GM12873 (cell line): ENCODE data around the gene TPRG1.

ENCODE experiments used
- TF ChIP-seq, protein P1 (sequence below): IDR thresholded peaks from 2 replicates; pipeline ENCODE4 v1.5.1; 2012; ENCODE audit warnings: low read depth, mild to moderate bottlenecking, moderate library complexity, low read length, control low read depth; ENCODE audit not compliant: insufficient read depth; ENCODE audit errors: missing control alignments

Gene TPRG1, protein sequence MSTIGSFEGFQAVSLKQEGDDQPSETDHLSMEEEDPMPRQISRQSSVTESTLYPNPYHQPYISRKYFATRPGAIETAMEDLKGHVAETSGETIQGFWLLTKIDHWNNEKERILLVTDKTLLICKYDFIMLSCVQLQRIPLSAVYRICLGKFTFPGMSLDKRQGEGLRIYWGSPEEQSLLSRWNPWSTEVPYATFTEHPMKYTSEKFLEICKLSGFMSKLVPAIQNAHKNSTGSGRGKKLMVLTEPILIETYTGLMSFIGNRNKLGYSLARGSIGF

DNA sequence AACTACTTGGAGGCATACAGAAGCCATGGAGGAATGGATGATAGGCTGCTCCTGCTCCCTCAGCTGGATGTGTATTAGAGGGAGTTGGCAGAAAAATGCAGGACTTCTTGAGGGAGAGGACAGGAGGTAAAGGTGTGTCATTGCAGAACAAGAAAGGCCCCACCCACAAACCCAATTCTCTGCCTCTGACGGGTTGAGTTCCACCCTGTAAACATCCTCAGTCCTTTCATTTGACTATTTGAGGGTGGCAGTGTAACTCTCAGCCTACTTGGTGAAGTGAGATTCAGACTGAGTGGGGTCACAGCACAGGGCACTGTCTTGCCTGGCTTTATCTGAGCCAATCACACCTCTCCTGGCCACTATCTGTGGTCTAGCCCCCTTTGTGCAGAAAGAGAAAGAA is at the start of gene TPRG1:
Gene TPRG1, plus strand, starts transcription at position 265 of the 400 bp plus-strand sequence. CDS start 35,414 bp downstream, outside the sequence.
- TF ChIP-seq, protein P1, sequence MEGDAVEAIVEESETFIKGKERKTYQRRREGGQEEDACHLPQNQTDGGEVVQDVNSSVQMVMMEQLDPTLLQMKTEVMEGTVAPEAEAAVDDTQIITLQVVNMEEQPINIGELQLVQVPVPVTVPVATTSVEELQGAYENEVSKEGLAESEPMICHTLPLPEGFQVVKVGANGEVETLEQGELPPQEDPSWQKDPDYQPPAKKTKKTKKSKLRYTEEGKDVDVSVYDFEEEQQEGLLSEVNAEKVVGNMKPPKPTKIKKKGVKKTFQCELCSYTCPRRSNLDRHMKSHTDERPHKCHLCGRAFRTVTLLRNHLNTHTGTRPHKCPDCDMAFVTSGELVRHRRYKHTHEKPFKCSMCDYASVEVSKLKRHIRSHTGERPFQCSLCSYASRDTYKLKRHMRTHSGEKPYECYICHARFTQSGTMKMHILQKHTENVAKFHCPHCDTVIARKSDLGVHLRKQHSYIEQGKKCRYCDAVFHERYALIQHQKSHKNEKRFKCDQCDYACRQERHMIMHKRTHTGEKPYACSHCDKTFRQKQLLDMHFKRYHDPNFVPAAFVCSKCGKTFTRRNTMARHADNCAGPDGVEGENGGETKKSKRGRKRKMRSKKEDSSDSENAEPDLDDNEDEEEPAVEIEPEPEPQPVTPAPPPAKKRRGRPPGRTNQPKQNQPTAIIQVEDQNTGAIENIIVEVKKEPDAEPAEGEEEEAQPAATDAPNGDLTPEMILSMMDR = no peak

DNA sequence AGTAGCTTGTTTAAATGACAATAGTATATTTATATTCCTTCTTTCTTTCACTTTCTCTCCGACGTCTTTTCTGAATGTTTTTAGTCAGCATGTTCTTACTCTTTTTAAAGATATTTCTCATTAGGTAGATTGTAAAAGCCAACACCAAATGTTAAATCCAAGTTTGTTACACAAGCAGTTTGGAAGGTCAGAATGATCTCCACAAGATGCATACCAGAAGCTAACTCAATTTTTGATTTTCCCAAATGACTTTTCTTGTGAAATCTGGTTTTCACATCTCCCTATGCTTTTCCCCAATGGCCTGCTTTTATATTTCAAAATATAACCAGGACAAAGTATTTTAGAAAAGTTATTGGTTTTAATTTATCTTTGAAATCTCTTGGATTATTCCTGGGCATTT is 49.7 kb upstream of the TPRG1 start:
- TF ChIP-seq, protein P1 = no peak

DNA sequence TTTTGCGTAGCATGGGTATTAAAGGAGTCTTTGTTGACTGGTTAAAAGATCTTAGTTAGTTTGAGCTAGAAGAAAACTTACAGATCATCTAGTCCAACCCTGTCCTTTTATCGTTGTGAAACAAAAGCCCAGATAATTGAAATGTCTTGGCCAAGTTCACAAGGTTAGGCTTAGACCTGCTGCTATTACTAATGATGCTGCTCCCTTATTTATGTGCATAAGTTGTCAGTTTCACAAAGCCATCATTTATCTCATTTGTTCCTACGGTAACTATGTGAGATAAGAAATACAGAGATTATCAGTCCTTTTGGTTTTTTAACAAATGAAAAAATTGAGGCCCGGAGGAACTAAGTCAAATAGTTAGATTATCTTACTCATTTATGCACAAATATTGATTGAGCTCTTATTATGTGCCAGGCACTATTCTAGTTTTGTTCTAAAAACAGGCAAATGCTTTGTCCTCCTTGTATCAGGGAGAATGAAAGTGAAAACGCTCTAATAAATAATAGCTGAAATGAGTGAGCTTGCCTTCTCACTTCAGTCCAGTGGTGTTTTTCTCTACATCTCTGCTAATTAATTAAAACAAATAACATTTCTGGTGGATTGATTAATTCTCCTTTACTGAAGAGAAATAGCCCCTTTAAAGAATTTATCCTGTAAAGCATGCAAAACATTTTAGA is 49.1 kb upstream of the TPRG1 start:
- TF ChIP-seq, protein P1 = no peak

DNA sequence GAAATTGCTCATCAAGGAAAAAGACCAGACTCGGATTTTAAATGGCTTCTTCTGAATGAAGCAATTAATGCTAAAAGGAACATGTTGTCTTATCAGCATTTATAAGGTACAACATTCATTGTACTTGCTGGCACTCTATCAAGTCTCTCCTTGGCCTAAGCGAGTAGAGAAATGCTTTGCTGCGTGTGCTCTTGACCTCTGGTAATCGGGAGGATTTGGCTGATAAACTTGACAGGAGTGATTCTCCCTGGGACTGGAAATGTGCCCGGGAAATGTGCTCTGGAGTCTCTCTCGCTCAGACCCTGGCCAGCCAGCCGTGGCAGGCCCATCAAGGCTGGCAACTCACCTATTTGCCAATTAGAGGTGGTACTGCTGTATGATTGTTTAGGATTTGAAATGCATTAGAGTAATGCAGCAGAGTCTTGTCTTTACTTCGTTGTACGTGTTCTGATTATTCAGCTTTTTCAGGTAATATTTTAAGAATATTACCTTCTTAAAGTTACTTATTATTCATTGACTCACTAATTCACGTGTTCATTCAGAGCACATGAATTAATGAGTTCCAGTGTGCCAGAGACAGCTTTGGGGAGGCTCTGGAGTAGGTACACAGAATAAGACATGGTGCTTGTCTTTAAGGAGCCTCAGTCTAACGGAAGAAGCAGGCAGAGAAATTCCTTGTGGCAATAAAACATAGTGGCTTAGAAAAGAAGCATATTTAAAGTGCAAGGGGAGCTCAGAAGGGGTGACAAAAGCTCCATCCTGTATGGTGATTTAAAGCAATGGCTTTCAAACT is 48.0 kb upstream of the TPRG1 start:
- TF ChIP-seq, protein P1 = no peak

DNA sequence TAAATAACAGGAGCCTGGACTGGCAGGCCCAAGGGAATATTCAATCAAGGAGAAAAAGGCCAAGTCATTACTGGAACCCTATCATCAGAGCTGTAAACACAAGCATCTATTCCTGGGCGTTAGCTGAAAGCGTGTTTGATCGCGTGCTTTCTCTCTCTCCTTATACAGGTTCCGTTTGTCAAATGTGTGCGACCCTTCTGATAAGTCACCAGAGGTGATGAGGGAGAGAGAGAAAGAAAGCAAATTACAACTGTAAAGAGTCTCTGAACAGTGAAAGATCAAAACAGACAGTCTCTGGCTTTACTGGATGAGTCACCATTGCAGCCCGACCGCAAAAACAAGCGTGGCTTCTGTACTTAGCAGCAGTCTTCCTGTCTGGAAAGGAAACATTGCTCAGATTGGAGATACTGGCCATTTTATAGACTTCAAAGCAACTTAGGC is 39.5 kb upstream of the TPRG1 start:
- TF ChIP-seq, protein P1 = no peak

DNA sequence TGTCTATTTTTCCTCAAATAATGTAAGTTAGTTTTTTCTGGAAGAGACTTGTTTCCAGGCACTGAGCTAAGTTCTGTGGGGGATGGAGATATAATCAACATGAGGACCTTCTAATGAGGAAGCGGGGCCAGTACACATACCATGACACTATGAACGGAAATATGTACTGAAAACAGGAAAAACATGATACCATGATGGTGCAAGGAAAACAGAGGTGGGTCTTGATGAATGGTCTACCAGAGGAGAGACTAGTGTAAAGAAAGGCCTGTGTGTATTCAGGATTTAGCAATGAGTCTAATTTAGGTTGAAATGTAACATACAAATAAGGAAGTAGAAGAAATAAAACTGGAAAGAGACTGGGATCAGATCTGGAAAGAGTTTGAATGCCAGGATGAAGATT is 38.9 kb upstream of the TPRG1 start:
- TF ChIP-seq, protein P1 = no peak

DNA sequence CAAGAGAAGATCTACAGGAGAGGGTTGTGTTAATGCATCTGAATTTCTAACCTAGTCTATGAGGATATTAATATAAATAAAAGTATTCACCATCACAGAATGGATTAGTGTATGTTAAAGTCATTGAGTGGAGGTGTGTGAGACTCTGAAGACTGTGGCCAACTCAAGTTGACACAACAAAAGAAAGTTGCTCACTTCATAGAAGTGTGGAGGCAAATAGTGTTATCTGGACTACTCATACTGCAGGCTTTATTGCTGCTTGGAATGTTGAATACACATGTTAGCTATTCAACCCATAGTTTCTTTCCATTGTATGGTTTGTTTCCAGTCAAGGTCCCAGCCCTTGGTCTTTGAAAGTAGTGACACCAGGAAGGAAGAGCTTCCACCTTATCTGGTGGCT is 38.0 kb upstream of the TPRG1 start:
- TF ChIP-seq, protein P1 = no peak
